ENCODE results near the gene RELA. TPM values are rescaled to one million over a fixed set of nuclear protein-coding genes. Genes with fewer than 3 reads are reported as not detected.

RELA gene
- total RNA-seq (2022) (76.4 and 79.6 TPM in 2 replicates), Bru-seq, nascent RNA (percentile 79 among the genes with signal in this experiment), BruChase-seq, experiment 1, labeled RNA remaining after a 6-hour chase (percentile 88 among the genes with signal in this experiment), BruChase-seq, experiment 2, labeled RNA remaining after a 2-hour chase (percentile 92 among the genes with signal in this experiment)
- long read RNA-seq, transcript RELA-202 (11 exons, 2,700 nt): major isoform, 29 of 52 reads
- long read RNA-seq, partial matches to known transcripts: 11 of 52 reads
- long read RNA-seq, other reads (novel, unspliced or antisense): 12 of 52 reads

GRCh38 chr11:65662799-65663638 is at the start of gene RELA:
Gene RELA (minus strand): TSS chr11:65662916. CDS start chr11:65662832, 84 bp downstream.
- Mint-ChIP-seq H3K27ac (ENCODE audit: unreplicated experiment) (peak within 1 kb of the TSS; percentile 75), H3K9me3 (ENCODE audit: low read depth, unreplicated experiment) (no peaks in the 10 kb centered on the region), H3K36me3 (ENCODE audit: insufficient read depth, unreplicated experiment) (peaks cover 50% of the 10 kb centered on the region), H3K4me3 (ENCODE audit: low read depth, unreplicated experiment) (peak within 1 kb of the TSS; percentile 78), H3K4me1 (ENCODE audit: low read depth, unreplicated experiment) (peaks cover 8% of the 10 kb centered on the region), H3K27me3 (ENCODE audit: unreplicated experiment) (no peaks in the 10 kb centered on the region)
- CTCF ChIA-PET: interaction anchor here (0.9 to 1.4 kb wide), 3 partner anchors 10 to 226 kb away, joined by 3 to 7 read pairs (median 5); partner anchors contain the start of gene FIBP
- DNase-seq: peak; percentile 93
- intact Hi-C loops (cut with micrococcal nuclease; ENCODE audit: unreplicated experiment): no loop called here
- TF ChIP-seq CTCF (IDR thresholded peaks at IDR 0.05; ENCODE audit: unreplicated experiment): no peak
- TSS peak; percentile 86 for BruUV-seq (replicated peaks)

DNA sequence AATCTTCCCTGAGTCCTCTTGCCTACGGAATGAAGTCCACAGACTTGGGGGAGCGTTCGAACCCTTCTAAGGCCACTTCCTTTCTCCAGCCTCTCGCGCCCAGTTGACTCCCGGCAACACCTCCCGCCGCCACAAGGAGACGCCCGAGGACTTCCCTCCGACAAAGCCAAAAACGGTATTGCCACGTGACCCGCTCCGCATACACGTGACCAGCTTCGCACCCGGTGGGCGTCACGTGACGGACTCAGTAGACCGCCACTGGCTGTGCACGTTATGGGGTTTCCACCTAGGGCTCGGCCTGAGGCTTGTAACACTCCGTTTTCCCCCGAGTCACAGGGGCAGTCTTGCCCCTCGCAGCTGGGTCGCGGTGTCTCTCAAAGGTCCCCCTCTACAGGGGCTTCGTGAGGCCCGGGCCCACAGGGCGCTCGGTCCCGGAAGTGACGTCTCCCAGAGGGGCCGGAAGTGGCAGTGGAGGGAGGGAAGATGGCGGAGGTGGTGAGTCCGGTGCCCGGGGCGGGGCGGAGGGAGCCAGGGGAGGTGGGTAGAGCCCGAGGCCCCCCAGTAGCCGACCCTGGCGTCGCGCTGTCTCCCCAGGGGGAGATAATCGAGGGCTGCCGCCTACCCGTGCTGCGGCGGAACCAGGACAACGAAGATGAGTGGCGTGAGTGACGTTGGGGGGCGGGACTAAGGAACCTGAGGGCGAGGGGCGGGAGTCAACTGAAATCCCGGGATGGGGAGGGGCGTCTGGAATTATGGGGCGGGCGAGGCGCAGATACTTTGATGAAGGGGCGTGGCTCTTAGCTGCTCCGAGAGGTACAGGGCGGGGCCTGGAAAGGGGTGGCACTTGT is 49.3 kb upstream of the RELA start, which contains the start of gene KAT5:
TSS of gene KAT5 (plus strand) at position 468 of the 848 bp plus-strand sequence. CDS start at position 484, 16 bp downstream.
- Mint-ChIP-seq H3K4me1 (ENCODE audit: low read depth, unreplicated experiment) (peaks cover 6% of the 10 kb centered on the region), H3K9me3 (ENCODE audit: low read depth, unreplicated experiment) (no peaks in the 10 kb centered on the region), H3K36me3 (ENCODE audit: insufficient read depth, unreplicated experiment) (peaks cover 56% of the 10 kb centered on the region), H3K4me3 (ENCODE audit: low read depth, unreplicated experiment) (peak within 1 kb of the TSS; percentile 86), H3K27ac (ENCODE audit: unreplicated experiment) (peak within 1 kb of the TSS; percentile 99), H3K27me3 (ENCODE audit: unreplicated experiment) (no peaks in the 10 kb centered on the region)
- CTCF ChIA-PET: interaction anchor here (0.6 to 2.5 kb wide), 13 partner anchors 8 to 176 kb away, joined by 3 to 22 read pairs (median 4); partner anchors contain the start of genes FIBP and RNASEH2C
- peak; percentile 98 for DNase-seq
- TF ChIP-seq CTCF (IDR thresholded peaks at IDR 0.05; ENCODE audit: unreplicated experiment): peak; percentile 95
- BruUV-seq (replicated peaks): no TSS peak
- intact Hi-C loops (cut with micrococcal nuclease; ENCODE audit: unreplicated experiment): loop anchor here (1.0 to 2.0 kb wide), 2 partner anchors 107 to 277 kb away; no protein-coding TSS in a partner anchor

- no peak overlapping the region for H3K4me3 Mint-ChIP-seq (ENCODE audit: low read depth, unreplicated experiment)
- TF ChIP-seq CTCF (IDR thresholded peaks at IDR 0.05; ENCODE audit: unreplicated experiment): no peak
- no peak overlapping the region for H3K27ac Mint-ChIP-seq (ENCODE audit: unreplicated experiment)
- BruUV-seq (replicated peaks): no TSS peak
- peaks cover 42% of the 10 kb centered on the region for H3K36me3 Mint-ChIP-seq (ENCODE audit: insufficient read depth, unreplicated experiment)
- DNase-seq: no peak
- CTCF ChIA-PET: interaction anchor here (1.9 to 2.5 kb wide), 2 partner anchors 175 to 178 kb away, joined by 7 to 10 read pairs; partner anchors contain the start of gene FIBP
- H3K4me1 Mint-ChIP-seq (ENCODE audit: low read depth, unreplicated experiment): peaks cover 6% of the 10 kb centered on the region
- no peaks in the 10 kb centered on the region for H3K27me3 Mint-ChIP-seq (ENCODE audit: unreplicated experiment)
- intact Hi-C loops (cut with micrococcal nuclease; ENCODE audit: unreplicated experiment): loop anchor here (2.0 kb wide), 1 partner anchor 108 kb away; no protein-coding TSS in a partner anchor
- no peaks in the 10 kb centered on the region for H3K9me3 Mint-ChIP-seq (ENCODE audit: low read depth, unreplicated experiment)
Measured at GRCh38 chr11:65710421-65710820, 47.7 kb upstream of the RELA start.
